HepG2 (cell line): ENCODE data around the gene SPECC1L. TPM values are rescaled to one million over a fixed set of nuclear protein-coding genes. Genes with fewer than 3 reads are reported as not detected.

Experiments
- ATAC-seq: fragments of 200-7000 bp; cut with Tn5 transposase; 3 replicates; pipeline ENCODE4 v1.9.1; 2020; ENCODE audit warnings: mild to moderate bottlenecking, moderate library complexity
- BruUV-seq: library from RNA; stranded (reverse); fragments of 400-500 nt; replicated peaks from 2 replicates; lab custom pipeline; 2021; lab: Mats Ljungman, UMichigan
- CTCF ChIA-PET: fragments of 300-600 bp; formaldehyde crosslinking; extraction: SDS; loops from one replicate; lab custom pipeline; 2021; ENCODE audit warnings: low total read pairs, inconsistent platforms, low intra/inter-chr PET ratio; lab: Yijun Ruan, JAX
- POLR2A ChIA-PET: fragments of 350-600 bp; sonication (Branson Sonifier 250); formaldehyde crosslinking; loops from one replicate; lab custom pipeline; 2020; ENCODE audit warnings: antibody characterized with exemption, inconsistent platforms; lab: Yijun Ruan, JAX
- DNase-seq: peaks from one replicate; pipeline ENCODE4 v3.0.0-alpha.2; 2015; ENCODE audit warnings: low spot score
- FAIRE-seq: peaks from 3 replicates; lab custom pipeline; 2011; peaks lifted over from hg19 to GRCh38; lab: Jason Lieb, UNC
- H2AFZ ChIP-seq: one replicate; pipeline ENCODE4 v1.6.1; 2011; ENCODE audit warnings: low read length, inconsistent platforms
- H3K27ac ChIP-seq: fragments of 300-600 bp; 3 replicates; pipeline ENCODE4 v1.8.0; 2011; ENCODE audit warnings: mixed run types, mild to moderate bottlenecking, mixed read lengths, low read length, inconsistent platforms; ENCODE audit not compliant: insufficient read depth; ENCODE audit errors: extremely low read length
- H3K27me3 ChIP-seq, 2 experiments: fragments of 200-600 bp in 1 of 2; 2 replicates in 1 of 2; 3 replicates in 1 of 2; pipeline versions ENCODE4 v1.6.0 to v1.8.0; 2011; ENCODE audit warnings: low read length in 2 of 2, mild to moderate bottlenecking in 2 of 2, moderate library complexity in 2 of 2, inconsistent platforms in 1 of 2; ENCODE audit not compliant: insufficient read depth in 2 of 2, control insufficient read depth in 1 of 2
- H3K36me3 ChIP-seq, 2 experiments: fragments of 200-600 bp in 1 of 2; replicated peaks in 1 of 2; 2 replicates in 1 of 2; 3 replicates in 1 of 2; pipeline versions ENCODE4 v1.5.1 to v1.8.0; 2011; ENCODE audit warnings: low read length in 2 of 2, inconsistent platforms in 1 of 2; ENCODE audit not compliant: insufficient read depth in 2 of 2, control insufficient read depth in 1 of 2
- H3K4me1 ChIP-seq: 2 replicates; pipeline ENCODE4 v1.5.1; 2012; ENCODE audit warnings: low read length, inconsistent platforms; ENCODE audit not compliant: insufficient read depth
- H3K4me2 ChIP-seq: 2 replicates; pipeline ENCODE4 v1.6.0; 2011; ENCODE audit warnings: low read depth, low read length, inconsistent platforms
- H3K4me3 ChIP-seq, 3 experiments: fragments of 200-600 bp in 1 of 3; sonication (generic), shearing (Covaris generic) in 1 of 3; replicated peaks in 1 of 3; 2 replicates each; pipeline ENCODE4 v1.5.1; 2011 to 2016; ENCODE audit warnings: low read length in 3 of 3, inconsistent platforms in 2 of 3, low read depth in 2 of 3, mild to moderate bottlenecking in 2 of 3, control low read depth in 1 of 3, mixed read lengths in 1 of 3; ENCODE audit not compliant: insufficient read depth in 1 of 3
- H3K79me2 ChIP-seq: one replicate; pipeline ENCODE4 v1.6.1; 2011; ENCODE audit warnings: low read length, inconsistent platforms; ENCODE audit not compliant: insufficient read depth
- H3K9ac ChIP-seq: 2 replicates; pipeline ENCODE4 v1.6.0; 2011; ENCODE audit warnings: mild to moderate bottlenecking, low read depth, low read length, inconsistent platforms; ENCODE audit not compliant: insufficient read depth
- H3K9me3 ChIP-seq: 2 replicates; pipeline ENCODE4 v1.5.1; 2012; ENCODE audit warnings: mild to moderate bottlenecking, low read length
- H4K20me1 ChIP-seq: 2 replicates; pipeline ENCODE4 v1.6.0; 2011; ENCODE audit warnings: inconsistent platforms, mild to moderate bottlenecking, low read length, moderate library complexity; ENCODE audit not compliant: insufficient read depth
- MATR3 ChIP-seq: sonication (generic); formaldehyde crosslinking; IDR thresholded peaks from 2 replicates; pipeline ENCODE4 v1.4.0; 2020; ENCODE audit warnings: missing genetic modification reagents
- PCBP1 ChIP-seq: fragments of 200-400 bp; formaldehyde crosslinking; IDR thresholded peaks from 2 replicates; pipeline ENCODE4 v1.6.1; 2017; ENCODE audit warnings: mild to moderate bottlenecking, low read depth, low read length, borderline replicate concordance
- PHB2 ChIP-seq: fragments of 450-650 bp; IDR thresholded peaks from 2 replicates; pipeline ENCODE4 v1.6.1; 2018; ENCODE audit not compliant: partially characterized antibody
- PHF21A ChIP-seq: sonication (generic); formaldehyde crosslinking; IDR thresholded peaks from 2 replicates; pipeline ENCODE4 v1.5.0; 2020; ENCODE audit warnings: mild to moderate bottlenecking, missing genetic modification reagents
- ZFP37 ChIP-seq: sonication (generic); formaldehyde crosslinking; IDR thresholded peaks from 2 replicates; pipeline ENCODE4 v1.4.0; 2020; ENCODE audit warnings: missing genetic modification reagents, borderline replicate concordance
- ZNF180 ChIP-seq: sonication (generic); formaldehyde crosslinking; IDR thresholded peaks from 2 replicates; pipeline ENCODE4 v1.4.0; 2020; ENCODE audit warnings: low read depth, missing genetic modification reagents, borderline replicate concordance
- ZNF20 ChIP-seq: sonication (generic); formaldehyde crosslinking; IDR thresholded peaks from 2 replicates; pipeline ENCODE4 v1.4.0; 2020; ENCODE audit warnings: mild to moderate bottlenecking, moderate library complexity, missing genetic modification reagents
- ZNF510 ChIP-seq: sonication (generic); formaldehyde crosslinking; IDR thresholded peaks from 2 replicates; pipeline ENCODE4 v1.4.0; 2020; ENCODE audit warnings: low read depth, mild to moderate bottlenecking, missing genetic modification reagents
- ZNF549 ChIP-seq: sonication (generic); formaldehyde crosslinking; IDR thresholded peaks from 2 replicates; pipeline ENCODE4 v1.5.0; 2020; ENCODE audit warnings: missing genetic modification reagents
- ZNF703 ChIP-seq: sonication (generic); formaldehyde crosslinking; IDR thresholded peaks from 2 replicates; pipeline ENCODE4 v1.5.1; 2020; ENCODE audit warnings: missing genetic modification reagents, mild to moderate bottlenecking, moderate library complexity, borderline replicate concordance
- WGBS: methylation state at CpG from one replicate; pipeline ENCODE4 v1.1.6; 2017; ENCODE audit warnings: low lambda C conversion rate; 5-methylcytosine and 5-hydroxymethylcytosine counted together
- in situ Hi-C: cut with HindIII; loops from 2 replicates; pipeline ENCODE4 v1.10.0; 2017; ENCODE audit warnings: low pct_unique_long_range_greater_than_20kb; ENCODE audit not compliant: extremely low pct_ligation_motif_present
- intact Hi-C: fragments of 100-400 bp; cut with micrococcal nuclease; formaldehyde crosslinking; loops from one replicate; pipeline ENCODE4 v1.10.0; 2022; ENCODE audit not compliant: unreplicated experiment
- polyA plus RNA-seq, 8 experiments: library from polyadenylated mRNA; depleted of rRNA in 3 of 8; stranded (reverse) in 7 of 8; unstranded in 1 of 8; fragments of >200 nt; fragmentation: Illumina TruSeq in 4 of 8; extraction: Trizol in 4 of 8; gene quantifications; 2 replicates each; pipeline versions ENCODE4 v1.2.1 to v1.2.3, GENCODE V29; 2011 to 2016; ENCODE audit warnings: low read depth in 4 of 8, missing spikeins in 1 of 8, mixed read lengths in 1 of 8; ENCODE audit not compliant: insufficient read depth in 1 of 8
- total RNA-seq, 5 experiments: library from RNA; depleted of rRNA; stranded (reverse); fragments of >200 nt; fragmentation: Illumina TruSeq; extraction: Trizol; gene quantifications; 2 replicates each; pipeline ENCODE4 v1.2.3, GENCODE V29; 2016; ENCODE audit warnings: low read depth in 1 of 5
- TF ChIP-seq, protein P1 (sequence below): IDR thresholded peaks from 2 replicates; pipeline ENCODE4 v1.6.1; 2016; ENCODE audit warnings: missing biosample characterization, missing genetic modification reagents, low read depth
- TF ChIP-seq, protein P2 (sequence below): sonication (generic); formaldehyde crosslinking; IDR thresholded peaks from 2 replicates; pipeline ENCODE4 v1.4.0; 2020; ENCODE audit warnings: low read depth, mild to moderate bottlenecking, missing genetic modification reagents
- TF ChIP-seq, protein P3 (sequence below): IDR thresholded peaks from 2 replicates; pipeline ENCODE4 v1.6.1; 2016; ENCODE audit warnings: missing compliant biosample characterization, missing genetic modification reagents, borderline replicate concordance
- TF ChIP-seq, protein P4 (sequence below): IDR thresholded peaks from 2 replicates; pipeline ENCODE4 v1.4.0; 2020; ENCODE audit warnings: mild to moderate bottlenecking, missing genetic modification reagents

SPECC1L gene
- total and polyA plus RNA-seq, 2 of the 13 experiments (the other 11 are each of a cell fraction or from before 2014, with no cell fraction given): 14.1 to 30.3 TPM

DNA sequence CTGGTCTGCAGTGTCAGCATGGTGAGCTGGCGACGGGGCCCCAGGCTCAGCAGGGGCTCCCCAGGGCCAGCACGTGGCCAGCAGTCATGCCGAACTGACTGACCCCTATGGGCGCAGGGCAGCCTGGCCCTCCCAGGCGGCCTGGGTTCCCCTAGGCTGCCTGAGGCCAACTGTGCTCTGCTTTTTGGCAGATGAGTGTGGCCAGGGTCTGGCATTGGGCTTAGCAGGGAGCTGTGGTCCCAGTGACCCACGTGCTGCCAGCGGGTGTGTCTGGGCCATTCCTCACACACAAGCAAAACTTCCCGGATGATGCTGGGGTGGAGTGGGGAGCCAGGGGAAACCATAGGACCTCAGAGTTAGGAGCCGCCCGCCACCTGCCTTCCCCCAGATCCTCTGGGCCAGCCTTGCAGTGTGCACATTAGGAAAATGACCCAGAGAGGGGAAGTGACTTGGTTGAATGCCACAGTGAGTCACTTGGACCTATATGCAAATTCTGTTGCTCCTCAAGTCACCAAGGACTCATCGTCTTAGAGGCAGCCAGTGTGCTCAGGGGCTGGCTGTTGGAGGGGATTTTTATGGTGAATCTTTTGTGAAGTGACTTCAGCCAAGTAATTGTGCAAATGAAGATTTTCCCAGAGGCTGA, 163.3 kb downstream of the SPECC1L start:
- ATAC-seq (no peak), FAIRE-seq (no peak), DNase-seq (no peak)
- whole genome bisulfite sequencing: 100% methylated on average over 4 of the region's 12 CpGs
- H3K27ac ChIP-seq: no peak overlapping the region
- in situ Hi-C loops: no loop called here
- H3K9ac ChIP-seq: no peak overlapping the region
- no peaks in the 10 kb centered on the region for H3K9me3 ChIP-seq
- no peaks in the 10 kb centered on the region for H3K27me3 ChIP-seq
- H3K79me2 ChIP-seq: no peaks in the 10 kb centered on the region
- H3K36me3 ChIP-seq: no peaks in the 10 kb centered on the region
- H4K20me1 ChIP-seq: no peaks in the 10 kb centered on the region
- POLR2A ChIA-PET: no interaction called here
- H3K4me1 ChIP-seq: peaks cover 24% of the 10 kb centered on the region
- CTCF ChIA-PET: no interaction called here
- no peak for TF ChIP-seq ZNF549 (CRISPR knock-in tag)
- TF ChIP-seq, protein P1, sequence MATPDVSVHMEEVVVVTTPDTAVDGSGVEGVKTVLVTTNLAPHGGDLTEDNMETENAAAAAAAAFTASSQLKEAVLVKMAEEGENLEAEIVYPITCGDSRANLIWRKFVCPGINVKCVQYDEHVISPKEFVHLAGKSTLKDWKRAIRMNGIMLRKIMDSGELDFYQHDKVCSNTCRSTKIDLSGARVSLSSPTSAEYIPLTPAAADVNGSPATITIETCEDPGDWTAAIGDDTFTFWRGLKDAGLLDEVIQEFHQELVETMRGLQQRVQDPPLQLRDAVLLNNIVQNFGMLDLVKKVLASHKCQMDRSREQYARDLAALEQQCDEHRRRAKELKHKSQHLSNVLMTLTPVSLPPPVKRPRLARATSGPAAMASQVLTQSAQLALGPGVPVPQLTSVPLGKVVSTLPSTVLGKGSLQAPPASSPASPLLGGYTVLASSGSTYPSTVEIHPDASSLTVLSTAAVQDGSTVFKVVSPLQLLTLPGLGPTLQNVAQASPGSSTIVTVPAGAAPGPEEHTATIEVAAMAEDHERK (CRISPR knock-in tag): no peak
- no peak for TF ChIP-seq PCBP1
- TF ChIP-seq MATR3 (CRISPR knock-in tag): no peak
- TF ChIP-seq, protein P2, sequence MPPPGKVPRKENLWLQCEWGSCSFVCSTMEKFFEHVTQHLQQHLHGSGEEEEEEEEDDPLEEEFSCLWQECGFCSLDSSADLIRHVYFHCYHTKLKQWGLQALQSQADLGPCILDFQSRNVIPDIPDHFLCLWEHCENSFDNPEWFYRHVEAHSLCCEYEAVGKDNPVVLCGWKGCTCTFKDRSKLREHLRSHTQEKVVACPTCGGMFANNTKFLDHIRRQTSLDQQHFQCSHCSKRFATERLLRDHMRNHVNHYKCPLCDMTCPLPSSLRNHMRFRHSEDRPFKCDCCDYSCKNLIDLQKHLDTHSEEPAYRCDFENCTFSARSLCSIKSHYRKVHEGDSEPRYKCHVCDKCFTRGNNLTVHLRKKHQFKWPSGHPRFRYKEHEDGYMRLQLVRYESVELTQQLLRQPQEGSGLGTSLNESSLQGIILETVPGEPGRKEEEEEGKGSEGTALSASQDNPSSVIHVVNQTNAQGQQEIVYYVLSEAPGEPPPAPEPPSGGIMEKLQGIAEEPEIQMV (CRISPR knock-in tag): no peak
- TF ChIP-seq ZNF703: no peak
- no peak for TF ChIP-seq PHB2
- TF ChIP-seq ZNF510: no peak
- no peak for TF ChIP-seq ZNF180 (CRISPR knock-in tag)
- TF ChIP-seq ZFP37 (CRISPR knock-in tag): no peak
- TF ChIP-seq PHF21A (CRISPR knock-in tag): no peak
- no peak for TF ChIP-seq ZNF20
- TF ChIP-seq, protein P3, sequence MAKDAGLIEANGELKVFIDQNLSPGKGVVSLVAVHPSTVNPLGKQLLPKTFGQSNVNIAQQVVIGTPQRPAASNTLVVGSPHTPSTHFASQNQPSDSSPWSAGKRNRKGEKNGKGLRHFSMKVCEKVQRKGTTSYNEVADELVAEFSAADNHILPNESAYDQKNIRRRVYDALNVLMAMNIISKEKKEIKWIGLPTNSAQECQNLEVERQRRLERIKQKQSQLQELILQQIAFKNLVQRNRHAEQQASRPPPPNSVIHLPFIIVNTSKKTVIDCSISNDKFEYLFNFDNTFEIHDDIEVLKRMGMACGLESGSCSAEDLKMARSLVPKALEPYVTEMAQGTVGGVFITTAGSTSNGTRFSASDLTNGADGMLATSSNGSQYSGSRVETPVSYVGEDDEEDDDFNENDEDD (CRISPR knock-in tag): no peak
- TF ChIP-seq, protein P4, sequence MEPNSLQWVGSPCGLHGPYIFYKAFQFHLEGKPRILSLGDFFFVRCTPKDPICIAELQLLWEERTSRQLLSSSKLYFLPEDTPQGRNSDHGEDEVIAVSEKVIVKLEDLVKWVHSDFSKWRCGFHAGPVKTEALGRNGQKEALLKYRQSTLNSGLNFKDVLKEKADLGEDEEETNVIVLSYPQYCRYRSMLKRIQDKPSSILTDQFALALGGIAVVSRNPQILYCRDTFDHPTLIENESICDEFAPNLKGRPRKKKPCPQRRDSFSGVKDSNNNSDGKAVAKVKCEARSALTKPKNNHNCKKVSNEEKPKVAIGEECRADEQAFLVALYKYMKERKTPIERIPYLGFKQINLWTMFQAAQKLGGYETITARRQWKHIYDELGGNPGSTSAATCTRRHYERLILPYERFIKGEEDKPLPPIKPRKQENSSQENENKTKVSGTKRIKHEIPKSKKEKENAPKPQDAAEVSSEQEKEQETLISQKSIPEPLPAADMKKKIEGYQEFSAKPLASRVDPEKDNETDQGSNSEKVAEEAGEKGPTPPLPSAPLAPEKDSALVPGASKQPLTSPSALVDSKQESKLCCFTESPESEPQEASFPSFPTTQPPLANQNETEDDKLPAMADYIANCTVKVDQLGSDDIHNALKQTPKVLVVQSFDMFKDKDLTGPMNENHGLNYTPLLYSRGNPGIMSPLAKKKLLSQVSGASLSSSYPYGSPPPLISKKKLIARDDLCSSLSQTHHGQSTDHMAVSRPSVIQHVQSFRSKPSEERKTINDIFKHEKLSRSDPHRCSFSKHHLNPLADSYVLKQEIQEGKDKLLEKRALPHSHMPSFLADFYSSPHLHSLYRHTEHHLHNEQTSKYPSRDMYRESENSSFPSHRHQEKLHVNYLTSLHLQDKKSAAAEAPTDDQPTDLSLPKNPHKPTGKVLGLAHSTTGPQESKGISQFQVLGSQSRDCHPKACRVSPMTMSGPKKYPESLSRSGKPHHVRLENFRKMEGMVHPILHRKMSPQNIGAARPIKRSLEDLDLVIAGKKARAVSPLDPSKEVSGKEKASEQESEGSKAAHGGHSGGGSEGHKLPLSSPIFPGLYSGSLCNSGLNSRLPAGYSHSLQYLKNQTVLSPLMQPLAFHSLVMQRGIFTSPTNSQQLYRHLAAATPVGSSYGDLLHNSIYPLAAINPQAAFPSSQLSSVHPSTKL (CRISPR knock-in tag): no peak
- H3K4me3 ChIP-seq: no peak overlapping the region
- no TSS peak for BruUV-seq
- no peak overlapping the region for H3K4me2 ChIP-seq
- no peak overlapping the region for H2AFZ ChIP-seq
- intact Hi-C loops: no loop called here
